Endodermal cell (in vitro differentiated cells): Measurements from ENCODE around the gene PMFBP1. TPM values are rescaled to one million over a fixed set of nuclear protein-coding genes. Genes with fewer than 3 reads are reported as not detected.

Experiments
- DNase-seq: peaks from one replicate; pipeline ENCODE4 v3.0.0-alpha.2; 2017
- H3K27ac ChIP-seq: 2 replicates; pipeline ENCODE4 v1.5.1; 2013; ENCODE audit warnings: mild to moderate bottlenecking, low read depth, low read length, moderate library complexity
- H3K27me3 ChIP-seq: 2 replicates; pipeline ENCODE4 v1.6.1; 2013; ENCODE audit warnings: mild to moderate bottlenecking, low read length, moderate library complexity; ENCODE audit not compliant: insufficient read depth, control insufficient read depth, poor library complexity, severe bottlenecking
- H3K36me3 ChIP-seq: 2 replicates; pipeline ENCODE4 v1.7.0; 2013; ENCODE audit warnings: mild to moderate bottlenecking, low read length, moderate library complexity; ENCODE audit not compliant: control insufficient read depth, insufficient read depth
- H3K4me1 ChIP-seq: one replicate; pipeline ENCODE4 v1.7.0; 2013; ENCODE audit warnings: low read length; ENCODE audit not compliant: control insufficient read depth, insufficient read depth
- H3K4me3 ChIP-seq: 2 replicates; pipeline ENCODE4 v1.5.1; 2013; ENCODE audit warnings: mild to moderate bottlenecking, low read length, moderate library complexity
- H3K9ac ChIP-seq: 2 replicates; pipeline ENCODE4 v1.6.1; 2013; ENCODE audit warnings: mild to moderate bottlenecking, low read length, moderate library complexity; ENCODE audit not compliant: poor library complexity, severe bottlenecking; ENCODE audit errors: extremely low read depth
- H3K9me3 ChIP-seq: 2 replicates; pipeline ENCODE4 v1.6.1; 2013; ENCODE audit warnings: mild to moderate bottlenecking, low read length, moderate library complexity; ENCODE audit not compliant: control insufficient read depth
- H3K27ac Mint-ChIP-seq: 2 replicates; pipeline ENCODE4 v1.8.0; 2020; ENCODE audit warnings: mixed read lengths
- H3K27me3 Mint-ChIP-seq: 2 replicates; pipeline ENCODE4 v1.8.0; 2021; ENCODE audit warnings: mild to moderate bottlenecking, mixed read lengths; ENCODE audit not compliant: insufficient read depth
- H3K36me3 Mint-ChIP-seq: 2 replicates; pipeline ENCODE4 v1.8.0; 2020; ENCODE audit warnings: low read depth, mixed read lengths
- H3K4me1 Mint-ChIP-seq: 2 replicates; pipeline ENCODE4 v1.8.0; 2020; ENCODE audit warnings: mixed read lengths
- H3K4me3 Mint-ChIP-seq: 2 replicates; pipeline ENCODE4 v1.8.0; 2020; ENCODE audit warnings: mild to moderate bottlenecking, moderate library complexity, mixed read lengths
- H3K9me3 Mint-ChIP-seq: 2 replicates; pipeline ENCODE4 v1.8.0; 2020; ENCODE audit warnings: mild to moderate bottlenecking, mixed read lengths
- WGBS, 2 experiments: methylation state at CpG; one replicate each; pipeline versions ENCODE4 v1.1.5 to v1.1.7; 2013; ENCODE audit warnings: missing lambda C conversion rate in 2 of 2, mixed read lengths in 1 of 2; ENCODE audit not compliant: insufficient coverage in 1 of 2, insufficient read length in 1 of 2; 5-methylcytosine and 5-hydroxymethylcytosine counted together
- total RNA-seq, 2 donors: library from RNA; stranded (reverse); fragmentation: NEBNext Ultra II Directional in 1 of 2; extraction: Animal tissue kit (Norgen Biotek cat#: 25700) in 1 of 2; gene quantifications; 2 replicates in 1 of 2; 3 replicates in 1 of 2; pipeline ENCODE4 v1.2.1, GENCODE V29; 2021
- TF ChIP-seq, protein P1 (sequence below): fragments of 200-600 bp; sonication (generic); conservative IDR thresholded peaks from 2 replicates; pipeline ENCODE4 v1.5.0; 2021; ENCODE audit warnings: antibody characterized with exemption, mild to moderate bottlenecking

PMFBP1 gene
- total RNA-seq, 2 donors from 2014 or later: 2.1 to 4.1 TPM

DNA sequence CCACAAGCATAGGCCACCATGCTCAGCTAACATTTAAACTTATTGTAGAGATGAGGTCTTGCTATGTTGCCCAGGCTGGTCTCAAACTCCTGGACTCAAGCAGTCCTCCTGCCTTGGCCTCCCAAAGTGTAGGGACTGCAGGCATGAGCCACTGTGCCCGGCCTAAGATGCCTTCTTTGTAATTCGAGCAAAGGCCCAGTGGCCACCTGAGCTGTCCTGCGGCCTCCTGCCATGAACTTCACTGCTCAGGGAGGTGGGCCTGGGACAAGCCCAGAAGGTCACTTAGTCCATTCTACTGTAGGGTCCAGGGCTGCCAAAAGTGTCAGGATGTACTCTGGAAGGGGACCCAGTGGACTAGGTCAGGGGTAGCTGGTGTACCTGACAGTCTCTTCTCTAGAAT lies 47.8 kb downstream of the PMFBP1 start:
- Mint-ChIP-seq H3K9me3 (no peaks in the 10 kb centered on the region), H3K27ac (no peak overlapping the region), H3K36me3 (no peaks in the 10 kb centered on the region), H3K4me3 (no peak overlapping the region), H3K27me3 (no peaks in the 10 kb centered on the region), H3K4me1 (peaks cover 32% of the 10 kb centered on the region)
- Histone ChIP-seq H3K9me3 (no peaks in the 10 kb centered on the region), H3K27ac (no peak overlapping the region), H3K9ac (no peak overlapping the region), H3K4me1 (peaks cover 18% of the 10 kb centered on the region), H3K36me3 (no peaks in the 10 kb centered on the region), H3K27me3 (no peaks in the 10 kb centered on the region), H3K4me3 (no peak overlapping the region)
- TF ChIP-seq, protein P1, sequence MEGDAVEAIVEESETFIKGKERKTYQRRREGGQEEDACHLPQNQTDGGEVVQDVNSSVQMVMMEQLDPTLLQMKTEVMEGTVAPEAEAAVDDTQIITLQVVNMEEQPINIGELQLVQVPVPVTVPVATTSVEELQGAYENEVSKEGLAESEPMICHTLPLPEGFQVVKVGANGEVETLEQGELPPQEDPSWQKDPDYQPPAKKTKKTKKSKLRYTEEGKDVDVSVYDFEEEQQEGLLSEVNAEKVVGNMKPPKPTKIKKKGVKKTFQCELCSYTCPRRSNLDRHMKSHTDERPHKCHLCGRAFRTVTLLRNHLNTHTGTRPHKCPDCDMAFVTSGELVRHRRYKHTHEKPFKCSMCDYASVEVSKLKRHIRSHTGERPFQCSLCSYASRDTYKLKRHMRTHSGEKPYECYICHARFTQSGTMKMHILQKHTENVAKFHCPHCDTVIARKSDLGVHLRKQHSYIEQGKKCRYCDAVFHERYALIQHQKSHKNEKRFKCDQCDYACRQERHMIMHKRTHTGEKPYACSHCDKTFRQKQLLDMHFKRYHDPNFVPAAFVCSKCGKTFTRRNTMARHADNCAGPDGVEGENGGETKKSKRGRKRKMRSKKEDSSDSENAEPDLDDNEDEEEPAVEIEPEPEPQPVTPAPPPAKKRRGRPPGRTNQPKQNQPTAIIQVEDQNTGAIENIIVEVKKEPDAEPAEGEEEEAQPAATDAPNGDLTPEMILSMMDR: no peak
- 80 to 92% methylated on average over 1 to 3 of the region's 3 CpGs for WGBS, 2 experiments
- DNase-seq: no peak

DNA sequence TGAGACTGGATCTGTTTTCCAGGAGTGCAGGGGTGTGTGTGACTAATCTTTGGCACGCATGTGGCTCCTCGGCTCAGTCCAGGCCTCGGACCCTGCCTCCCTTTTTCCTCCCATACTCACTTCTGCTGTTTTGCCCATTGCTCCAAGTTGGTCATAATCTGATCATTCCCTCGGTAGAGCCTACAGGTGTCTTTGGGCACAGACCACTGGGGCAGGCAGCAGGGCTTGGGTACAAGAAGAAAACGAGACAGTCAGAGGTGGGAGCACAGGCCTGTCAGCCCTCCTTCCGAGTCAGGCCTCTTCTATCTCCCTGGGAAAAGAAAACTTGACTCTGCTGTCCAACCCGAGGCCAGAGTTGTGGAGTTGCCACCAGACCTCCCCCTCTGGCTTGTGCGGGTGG lies 48.5 kb downstream of the PMFBP1 start:
- Histone ChIP-seq H3K27me3 (no peaks in the 10 kb centered on the region), H3K9me3 (no peaks in the 10 kb centered on the region), H3K27ac (no peak overlapping the region), H3K9ac (no peak overlapping the region), H3K4me3 (no peak overlapping the region), H3K36me3 (no peaks in the 10 kb centered on the region), H3K4me1 (peaks cover 16% of the 10 kb centered on the region)
- no peak for DNase-seq
- Mint-ChIP-seq H3K4me3 (no peak overlapping the region), H3K4me1 (peaks cover 25% of the 10 kb centered on the region), H3K27me3 (no peaks in the 10 kb centered on the region), H3K9me3 (no peaks in the 10 kb centered on the region), H3K27ac (no peak overlapping the region), H3K36me3 (no peaks in the 10 kb centered on the region)
- WGBS, 2 experiments: 86 to 100% methylated on average over 4 to 8 of the region's 8 CpGs
- TF ChIP-seq, protein P1: no peak

DNA sequence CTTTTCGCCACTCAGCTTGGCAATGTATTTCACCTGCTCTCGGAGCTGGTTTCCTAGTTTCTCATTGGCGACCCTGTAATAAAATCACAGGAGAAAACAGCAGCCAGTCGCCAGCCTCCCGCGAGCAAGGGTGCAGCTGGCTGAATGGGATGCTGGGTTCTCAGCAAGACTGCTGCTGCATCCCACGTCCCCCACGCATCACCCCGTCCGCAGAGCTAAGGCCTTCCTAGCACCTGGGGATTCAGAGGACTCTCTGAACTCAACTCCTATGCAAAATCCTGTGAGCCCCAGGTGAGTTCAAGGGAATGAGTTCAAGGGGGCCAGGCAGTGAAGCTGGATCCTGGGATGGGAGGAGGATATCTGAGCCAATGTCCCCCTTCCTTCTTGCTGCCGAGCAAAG lies 49.0 kb downstream of the PMFBP1 start:
- TF ChIP-seq, protein P1: no peak
- no peaks in the 10 kb centered on the region for H3K27me3 Mint-ChIP-seq
- H3K9me3 ChIP-seq: no peaks in the 10 kb centered on the region
- peaks cover 20% of the 10 kb centered on the region for H3K4me1 Mint-ChIP-seq
- WGBS, 2 experiments: 85 to 96% methylated on average over 9 to 10 of the region's 11 CpGs
- H3K27ac Mint-ChIP-seq: no peak overlapping the region
- H3K9me3 Mint-ChIP-seq: no peaks in the 10 kb centered on the region
- DNase-seq: no peak
- H3K27me3 ChIP-seq: no peaks in the 10 kb centered on the region
- no peaks in the 10 kb centered on the region for H3K36me3 Mint-ChIP-seq
- peaks cover 12% of the 10 kb centered on the region for H3K4me1 ChIP-seq
- H3K9ac ChIP-seq: no peak overlapping the region
- H3K4me3 Mint-ChIP-seq: no peak overlapping the region
- H3K27ac ChIP-seq: no peak overlapping the region
- no peak overlapping the region for H3K4me3 ChIP-seq
- no peaks in the 10 kb centered on the region for H3K36me3 ChIP-seq
